Endothelial cell of umbilical vein (primary cell): ENCODE data around the gene ELAC1. TPM values are rescaled to one million over a fixed set of nuclear protein-coding genes. Genes with fewer than 3 reads are reported as not detected.

ENCODE experiments used
- BruUV-seq: library from RNA; stranded (reverse); fragments of 400-500 nt; replicated peaks from 2 replicates; lab custom pipeline; 2021; lab: Mats Ljungman, UMichigan
- CTCF ChIA-PET: fragments of 300-600, 350-600 bp; sonication (Branson Sonifier 250); formaldehyde crosslinking; loops from one replicate; lab custom pipeline; 2021; ENCODE audit warnings: antibody characterized with exemption, inconsistent platforms; lab: Charles Lee
- POLR2A ChIA-PET: fragments of 300-600, 350-600 bp; sonication (Branson Sonifier 250); formaldehyde crosslinking; loops from one replicate; lab custom pipeline; 2021; ENCODE audit warnings: antibody characterized with exemption, inconsistent platforms; lab: Charles Lee
- DNase-seq: peaks from one replicate; pipeline ENCODE4 v3.0.0-alpha.2; 2011; ENCODE audit warnings: low read depth, low spot score
- FAIRE-seq: peaks from 2 replicates; lab custom pipeline; 2011; peaks lifted over from hg19 to GRCh38; lab: Jason Lieb, UNC
- H2AFZ ChIP-seq: 2 replicates; pipeline ENCODE4 v1.6.0; 2012; ENCODE audit warnings: low read depth, low read length, control low read depth, inconsistent platforms
- H3K27ac ChIP-seq: 2 replicates; pipeline ENCODE4 v1.5.1; 2011; ENCODE audit warnings: low read depth, mild to moderate bottlenecking, control low read depth, low read length, moderate library complexity; ENCODE audit not compliant: insufficient read depth
- H3K27me3 ChIP-seq, 2 experiments: 2 replicates each; pipeline versions ENCODE4 v1.6.0 to v1.6.1; 2011; ENCODE audit warnings: low read length in 2 of 2, mixed read lengths in 1 of 2; ENCODE audit not compliant: control insufficient read depth in 2 of 2, insufficient read depth in 2 of 2
- H3K36me3 ChIP-seq, 2 experiments: 2 replicates in 1 of 2; 3 replicates in 1 of 2; pipeline ENCODE4 v1.5.1; 2011; ENCODE audit warnings: low read length in 2 of 2, mild to moderate bottlenecking in 1 of 2, moderate library complexity in 1 of 2; ENCODE audit not compliant: control insufficient read depth in 2 of 2, insufficient read depth in 2 of 2; ENCODE audit errors: extremely low read depth in 1 of 2
- H3K4me1 ChIP-seq: 3 replicates; pipeline ENCODE4 v1.5.1; 2011; ENCODE audit warnings: mild to moderate bottlenecking, low read length; ENCODE audit not compliant: control insufficient read depth, insufficient read depth; ENCODE audit errors: extremely low read depth
- H3K4me2 ChIP-seq: 2 replicates; pipeline ENCODE4 v1.6.1; 2011; ENCODE audit warnings: low read length, control low read depth, mixed read lengths; ENCODE audit not compliant: insufficient read depth
- H3K4me3 ChIP-seq, 3 experiments: fragments of 200-600 bp in 1 of 3; sonication (generic), shearing (Covaris generic) in 1 of 3; replicated peaks in 1 of 3; 2 replicates each; pipeline ENCODE4 v1.5.1; 2011 to 2016; ENCODE audit warnings: control low read depth in 3 of 3, low read length in 3 of 3, mild to moderate bottlenecking in 2 of 3, inconsistent platforms in 1 of 3, low read depth in 1 of 3, moderate library complexity in 1 of 3; ENCODE audit not compliant: insufficient read depth in 1 of 3
- H3K79me2 ChIP-seq: 2 replicates; pipeline ENCODE4 v1.6.0; 2012; ENCODE audit warnings: low read length, inconsistent platforms; ENCODE audit not compliant: control insufficient read depth, insufficient read depth
- H3K9ac ChIP-seq: replicated peaks from 2 replicates; pipeline ENCODE3; 2011; ENCODE audit warnings: low read length, control low read depth; ENCODE audit not compliant: insufficient read depth; ENCODE audit errors: extremely low read depth
- H3K9me1 ChIP-seq: replicated peaks from 3 replicates; pipeline ENCODE4 v1.6.0; 2011; ENCODE audit warnings: mild to moderate bottlenecking, low read length; ENCODE audit not compliant: control insufficient read depth, insufficient read depth; ENCODE audit errors: extremely low read depth
- H3K9me3 ChIP-seq: replicated peaks from 2 replicates; pipeline ENCODE4 v1.5.1; 2012; ENCODE audit warnings: low read length, inconsistent platforms; ENCODE audit not compliant: control insufficient read depth, insufficient read depth
- H4K20me1 ChIP-seq: replicated peaks from 2 replicates; pipeline ENCODE3; 2011; ENCODE audit warnings: mild to moderate bottlenecking, low read length; ENCODE audit not compliant: control insufficient read depth, insufficient read depth; ENCODE audit errors: extremely low read depth
- CTCF ChIP-seq, 2 donors: IDR thresholded peaks; 1 replicate in 1 of 2; 2 replicates in 1 of 2; pipeline ENCODE4 v1.5.1; 2011; ENCODE audit warnings: low read length in 2 of 2, mild to moderate bottlenecking in 2 of 2, moderate library complexity in 2 of 2, control low read depth in 1 of 2, inconsistent platforms in 1 of 2, low read depth in 1 of 2; ENCODE audit not compliant: insufficient read depth in 1 of 2; ENCODE audit errors: extremely low read depth in 1 of 2
- EZH2 ChIP-seq: IDR thresholded peaks from 2 replicates; pipeline ENCODE4 v1.6.1; 2012; ENCODE audit warnings: borderline replicate concordance, low read depth, mild to moderate bottlenecking, moderate library complexity, low read length, inconsistent platforms; ENCODE audit not compliant: severe bottlenecking
- FOS ChIP-seq: IDR thresholded peaks from 2 replicates; pipeline ENCODE4 v1.6.1; 2011; ENCODE audit warnings: mild to moderate bottlenecking, low read length, moderate library complexity, borderline replicate concordance; ENCODE audit not compliant: insufficient read depth
- GATA2 ChIP-seq: IDR thresholded peaks from 2 replicates; pipeline ENCODE4 v1.7.0; 2011; ENCODE audit warnings: low read depth, mild to moderate bottlenecking, moderate library complexity, mixed read lengths, low read length; ENCODE audit not compliant: insufficient read length, insufficient read depth
- JUN ChIP-seq: IDR thresholded peaks from 2 replicates; pipeline ENCODE4 v1.6.1; 2011; ENCODE audit warnings: borderline replicate concordance, low read depth; ENCODE audit not compliant: insufficient read length, insufficient read depth
- MAX ChIP-seq: IDR thresholded peaks from 2 replicates; pipeline ENCODE4 v1.6.1; 2011; ENCODE audit not compliant: insufficient read depth, insufficient read length
- MYC ChIP-seq: IDR thresholded peaks from one replicate; pipeline ENCODE4 v1.6.1; 2011; ENCODE audit warnings: mild to moderate bottlenecking, low read depth, low read length
- POLR2A ChIP-seq: IDR thresholded peaks from 2 replicates; pipeline ENCODE4 v1.6.1; 2012; ENCODE audit warnings: low read depth, mild to moderate bottlenecking, control low read depth, low read length
- POLR2AphosphoS5 ChIP-seq: IDR thresholded peaks from 2 replicates; pipeline ENCODE4 v1.6.1; 2012; ENCODE audit warnings: low read depth, mild to moderate bottlenecking, control low read depth, low read length, moderate library complexity; ENCODE audit not compliant: insufficient read depth
- dilution Hi-C: fragments of 300-500 bp; cut with MboI; formaldehyde crosslinking; loops from one replicate; pipeline ENCODE4 v1.15.0; 2019; ENCODE audit warnings: low sequenced_read_pairs; ENCODE audit not compliant: extremely low pct_ligation_motif_present
- intact Hi-C: fragments of 100-400 bp; cut with micrococcal nuclease; formaldehyde crosslinking; loops from one replicate; pipeline ENCODE4 v1.10.0; 2022
- polyA plus RNA-seq, 4 experiments: library from polyadenylated mRNA; depleted of rRNA in 3 of 4; stranded (reverse) in 3 of 4; unstranded in 1 of 4; fragments of >200 nt; gene quantifications; 2 replicates each; pipeline versions ENCODE4 v1.2.1 to v1.2.3, GENCODE V29; 2011 to 2012; ENCODE audit warnings: missing spikeins in 1 of 4
- total RNA-seq: library from RNA; stranded (reverse); gene quantifications from 2 replicates; pipeline ENCODE4 v1.2.3, GENCODE V29; 2021

The ELAC1 gene
- total and polyA plus RNA-seq, 2 donors (not counting 3 experiments of a cell fraction or from before 2014, with no cell fraction given), result 3.6 to 7.6 TPM

- dilution Hi-C loops, result no loop called here
- Histone ChIP-seq H3K4me2 (no peak overlapping the region), H3K4me3 (no peak overlapping the region), H3K4me1 (no peaks in the 10 kb centered on the region), H3K9me3 (no peaks in the 10 kb centered on the region), H3K9me1 (no peaks in the 10 kb centered on the region), H3K79me2 (no peaks in the 10 kb centered on the region), H3K27ac (no peak overlapping the region), H3K9ac (no peak overlapping the region), H2AFZ (no peak overlapping the region), H4K20me1 (no peaks in the 10 kb centered on the region), H3K27me3 (no peaks in the 10 kb centered on the region), H3K36me3 (peaks cover 0 to 2% of the 10 kb centered on the region in 2 experiments)
- ChIA-PET POLR2A (no interaction called here), CTCF (interaction anchor here (0.7 to 1.5 kb wide), 4 partner anchors 17 to 32 kb away, joined by 3 read pairs; no protein-coding TSS in a partner anchor)
- intact Hi-C loops, result no loop called here
- FAIRE-seq, result no peak
- TF ChIP-seq GATA2 (no peak), POLR2A (no peak), MAX (no peak), EZH2 (no peak), CTCF (IDR thresholded peaks at IDR 0.05; ENCODE audit: extremely low read depth in 1 of 2, insufficient read depth in 1 of 2, low read depth in 1 of 2, low read length in 2 of 2) (no peak), FOS (no peak), POLR2AphosphoS5 (no peak), JUN (no peak), MYC (no peak)
- DNase-seq, result no peak
- no TSS peak for BruUV-seq
Measured at GRCh38 chr18:50987261-50987660, 19.4 kb downstream of the ELAC1 start.
